Measurements from ENCODE around the gene MOCOS. TPM values are rescaled to one million over a fixed set of nuclear protein-coding genes. Genes with fewer than 3 reads are reported as not detected.

The MOCOS gene
- total RNA-seq, 3 donors from 2014 or later, result 3.3 to 4.7 (median 4.4) TPM

GRCh38 chr18:36179562-36180355 lies 7.5 kb upstream of the MOCOS start:
- H3K9me3 ChIP-seq, result no peaks in the 10 kb centered on the region
- H3K4me3 ChIP-seq, result no peak overlapping the region
- H3K36me3 ChIP-seq (ENCODE audit: low read depth), result no peaks in the 10 kb centered on the region
- intact Hi-C loops (cut with DNase I, micrococcal nuclease), result no loop called here
- DNase-seq (peak; percentile 69 to 75 (median 70)), ATAC-seq (no peak)
- TF ChIP-seq, protein P1, sequence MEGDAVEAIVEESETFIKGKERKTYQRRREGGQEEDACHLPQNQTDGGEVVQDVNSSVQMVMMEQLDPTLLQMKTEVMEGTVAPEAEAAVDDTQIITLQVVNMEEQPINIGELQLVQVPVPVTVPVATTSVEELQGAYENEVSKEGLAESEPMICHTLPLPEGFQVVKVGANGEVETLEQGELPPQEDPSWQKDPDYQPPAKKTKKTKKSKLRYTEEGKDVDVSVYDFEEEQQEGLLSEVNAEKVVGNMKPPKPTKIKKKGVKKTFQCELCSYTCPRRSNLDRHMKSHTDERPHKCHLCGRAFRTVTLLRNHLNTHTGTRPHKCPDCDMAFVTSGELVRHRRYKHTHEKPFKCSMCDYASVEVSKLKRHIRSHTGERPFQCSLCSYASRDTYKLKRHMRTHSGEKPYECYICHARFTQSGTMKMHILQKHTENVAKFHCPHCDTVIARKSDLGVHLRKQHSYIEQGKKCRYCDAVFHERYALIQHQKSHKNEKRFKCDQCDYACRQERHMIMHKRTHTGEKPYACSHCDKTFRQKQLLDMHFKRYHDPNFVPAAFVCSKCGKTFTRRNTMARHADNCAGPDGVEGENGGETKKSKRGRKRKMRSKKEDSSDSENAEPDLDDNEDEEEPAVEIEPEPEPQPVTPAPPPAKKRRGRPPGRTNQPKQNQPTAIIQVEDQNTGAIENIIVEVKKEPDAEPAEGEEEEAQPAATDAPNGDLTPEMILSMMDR (IDR thresholded peaks at IDR 0.05), result no peak
- H3K4me1 ChIP-seq (ENCODE audit: low read depth), result peaks cover 15% of the 10 kb centered on the region

- no peak for ATAC-seq
- Histone ChIP-seq H3K4me1 (ENCODE audit: low read depth) (peaks cover 11% of the 10 kb centered on the region), H3K36me3 (ENCODE audit: low read depth) (no peaks in the 10 kb centered on the region), H3K9me3 (no peaks in the 10 kb centered on the region), H3K4me3 (no peak overlapping the region)
- no peak for DNase-seq
- TF ChIP-seq, protein P1 (IDR thresholded peaks at IDR 0.05), result no peak
- intact Hi-C loops (cut with DNase I, micrococcal nuclease), result no loop called here
Measured at GRCh38 chr18:36181441-36181840, 5.9 kb upstream of the MOCOS start.

DNA sequence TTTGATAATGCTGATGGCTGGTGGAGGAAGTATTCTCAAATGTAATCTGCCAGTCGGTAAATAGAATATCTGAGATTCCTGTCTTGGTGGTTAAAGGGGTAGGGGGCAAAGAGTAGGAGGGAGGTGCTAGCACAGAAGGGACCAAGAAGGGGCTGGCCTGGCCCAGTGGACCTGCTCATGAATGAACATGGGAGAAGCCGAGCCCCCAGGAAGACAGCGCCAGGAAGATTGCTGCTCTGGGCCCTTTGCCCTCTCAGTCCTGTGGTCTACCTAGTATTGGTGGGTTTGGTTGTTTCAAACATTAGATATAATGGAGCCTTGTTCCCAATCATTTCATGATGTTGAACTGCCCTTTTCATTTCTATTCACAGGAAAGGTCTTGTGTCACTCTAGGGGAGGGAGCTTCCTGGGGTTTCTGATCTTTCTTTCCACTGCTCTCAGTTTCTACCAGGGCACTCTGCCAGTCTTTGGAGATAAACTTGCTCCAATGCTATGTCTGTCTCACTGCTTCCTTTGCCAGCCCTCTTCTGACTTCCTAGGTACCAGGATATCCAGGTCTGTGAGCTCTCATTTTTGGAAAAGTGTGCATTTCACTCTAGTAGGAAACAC lies 5.3 kb upstream of the MOCOS start:
- Histone ChIP-seq H3K4me3 (no peak overlapping the region), H3K9me3 (no peaks in the 10 kb centered on the region), H3K4me1 (ENCODE audit: low read depth) (peaks cover 6% of the 10 kb centered on the region), H3K36me3 (ENCODE audit: low read depth) (no peaks in the 10 kb centered on the region)
- TF ChIP-seq, protein P1 (IDR thresholded peaks at IDR 0.05), result no peak
- intact Hi-C loops (cut with DNase I, micrococcal nuclease), result no loop called here
- ATAC-seq (no peak), DNase-seq (no peak)

- Histone ChIP-seq H3K4me3 (no peak overlapping the region), H3K4me1 (ENCODE audit: low read depth) (peaks cover 10% of the 10 kb centered on the region), H3K9me3 (no peaks in the 10 kb centered on the region), H3K36me3 (ENCODE audit: low read depth) (no peaks in the 10 kb centered on the region)
- TF ChIP-seq, protein P1 (IDR thresholded peaks at IDR 0.05), result no peak
- DNase-seq (no peak), ATAC-seq (no peak)
- intact Hi-C loops (cut with DNase I, micrococcal nuclease), result no loop called here
Measured at GRCh38 chr18:36183033-36183432, 4.3 kb upstream of the MOCOS start.

- intact Hi-C loops (cut with DNase I, micrococcal nuclease), result no loop called here
- Histone ChIP-seq H3K4me3 (no peak overlapping the region), H3K4me1 (ENCODE audit: low read depth) (peaks cover 15% of the 10 kb centered on the region), H3K36me3 (ENCODE audit: low read depth) (no peaks in the 10 kb centered on the region), H3K9me3 (no peaks in the 10 kb centered on the region)
- no peak for DNase-seq
- TF ChIP-seq, protein P1 (IDR thresholded peaks at IDR 0.05), result no peak
- ATAC-seq, result no peak
Measured at GRCh38 chr18:36183987-36184386, 3.3 kb upstream of the MOCOS start.
